ENCODE measurements around the gene CHD6.

GRCh38 chr20:41530923-41531322 is 87.3 kb downstream of the CHD6 start:
- no peak for TF ChIP-seq POLR2A (IDR thresholded peaks at IDR 0.05; ENCODE audit: low read depth, low read length)
- TF ChIP-seq SPI1 (IDR thresholded peaks at IDR 0.05; ENCODE audit: low read depth, low read length): no peak
- no peak for TF ChIP-seq POLR2AphosphoS5 (IDR thresholded peaks at IDR 0.05; ENCODE audit: low read depth, low read length)

All from GM12891 (cell line).